ENCODE data around the gene IZUMO2. TPM values are rescaled to one million over a fixed set of nuclear protein-coding genes. Genes with fewer than 3 reads are reported as not detected.

The IZUMO2 gene
- total and polyA plus RNA-seq, 9 donors: 0.16 to 0.34 TPM; not detected in 7

- WGBS (ENCODE audit: insufficient coverage): 80% methylated on average over 8 of the region's 8 CpGs
- H3K4me1 ChIP-seq (ENCODE audit: control insufficient read depth, insufficient read depth, low read length): peaks cover 4% of the 10 kb centered on the region
- H3K9me3 ChIP-seq (replicated peaks; ENCODE audit: control insufficient read depth, low read depth, low read length): no peaks in the 10 kb centered on the region
- no peak overlapping the region for H3K27ac ChIP-seq (ENCODE audit: low read length)
- H3K36me3 ChIP-seq (ENCODE audit: control insufficient read depth, insufficient read depth, low read length): no peaks in the 10 kb centered on the region
- H3K27me3 ChIP-seq (ENCODE audit: control insufficient read depth, insufficient read depth, low read length): no peaks in the 10 kb centered on the region
- H3K4me3 ChIP-seq (ENCODE audit: low read length): no peak overlapping the region
- DNase-seq: no peak
Measured at GRCh38 chr19:50189331-50189730, 26.2 kb upstream of the IZUMO2 start.

GRCh38 chr19:50187937-50188336 lies 24.9 kb upstream of the IZUMO2 start:
- no peaks in the 10 kb centered on the region for H3K9me3 ChIP-seq (replicated peaks; ENCODE audit: control insufficient read depth, low read depth, low read length)
- peaks cover 4% of the 10 kb centered on the region for H3K4me1 ChIP-seq (ENCODE audit: control insufficient read depth, insufficient read depth, low read length)

GRCh38 chr19:50184196-50184595 lies 21.1 kb upstream of the IZUMO2 start:
- DNase-seq: no peak
- Histone ChIP-seq H3K4me3 (ENCODE audit: low read length) (no peak overlapping the region), H3K27me3 (ENCODE audit: control insufficient read depth, insufficient read depth, low read length) (no peaks in the 10 kb centered on the region), H3K27ac (ENCODE audit: low read length) (no peak overlapping the region), H3K9me3 (replicated peaks; ENCODE audit: control insufficient read depth, low read depth, low read length) (no peaks in the 10 kb centered on the region), H3K36me3 (ENCODE audit: control insufficient read depth, insufficient read depth, low read length) (no peaks in the 10 kb centered on the region), H3K4me1 (ENCODE audit: control insufficient read depth, insufficient read depth, low read length) (peaks cover 2% of the 10 kb centered on the region)
- WGBS (ENCODE audit: insufficient coverage): no CpG with 5 or more reads among the region's 1 CpG

More at GRCh38 chr19:50187937-50188336, 24.9 kb upstream of the IZUMO2 start:
- WGBS (ENCODE audit: insufficient coverage): 78% methylated on average over 10 of the region's 13 CpGs
- no peaks in the 10 kb centered on the region for H3K36me3 ChIP-seq (ENCODE audit: control insufficient read depth, insufficient read depth, low read length)
- H3K4me3 ChIP-seq (ENCODE audit: low read length): no peak overlapping the region
- no peak for DNase-seq
- no peaks in the 10 kb centered on the region for H3K27me3 ChIP-seq (ENCODE audit: control insufficient read depth, insufficient read depth, low read length)
- no peak overlapping the region for H3K27ac ChIP-seq (ENCODE audit: low read length)

- 88% methylated on average over 1 of the region's 5 CpGs for WGBS (ENCODE audit: insufficient coverage)
- no peak for DNase-seq
- Histone ChIP-seq H3K36me3 (ENCODE audit: control insufficient read depth, insufficient read depth, low read length) (no peaks in the 10 kb centered on the region), H3K9me3 (replicated peaks; ENCODE audit: control insufficient read depth, low read depth, low read length) (no peaks in the 10 kb centered on the region), H3K27me3 (ENCODE audit: control insufficient read depth, insufficient read depth, low read length) (no peaks in the 10 kb centered on the region), H3K27ac (ENCODE audit: low read length) (no peak overlapping the region), H3K4me1 (ENCODE audit: control insufficient read depth, insufficient read depth, low read length) (peaks cover 5% of the 10 kb centered on the region), H3K4me3 (ENCODE audit: low read length) (no peak overlapping the region)
Measured at GRCh38 chr19:50181121-50181520, 18.0 kb upstream of the IZUMO2 start.

- Histone ChIP-seq H3K27me3 (ENCODE audit: control insufficient read depth, insufficient read depth, low read length) (no peaks in the 10 kb centered on the region), H3K27ac (ENCODE audit: low read length) (peak overlapping the region; percentile 69), H3K9me3 (replicated peaks; ENCODE audit: control insufficient read depth, low read depth, low read length) (no peaks in the 10 kb centered on the region), H3K36me3 (ENCODE audit: control insufficient read depth, insufficient read depth, low read length) (no peaks in the 10 kb centered on the region), H3K4me1 (ENCODE audit: control insufficient read depth, insufficient read depth, low read length) (peaks cover 5% of the 10 kb centered on the region), H3K4me3 (ENCODE audit: low read length) (no peak overlapping the region)
- 61% methylated on average over 2 of the region's 9 CpGs for WGBS (ENCODE audit: insufficient coverage)
- DNase-seq: peak; percentile 68
Measured at GRCh38 chr19:50178859-50179537, 15.9 kb upstream of the IZUMO2 start.

- Histone ChIP-seq H3K27ac (ENCODE audit: low read length) (peak overlapping the region; percentile 62), H3K4me3 (ENCODE audit: low read length) (no peak overlapping the region), H3K9me3 (replicated peaks; ENCODE audit: control insufficient read depth, low read depth, low read length) (no peaks in the 10 kb centered on the region), H3K36me3 (ENCODE audit: control insufficient read depth, insufficient read depth, low read length) (no peaks in the 10 kb centered on the region), H3K4me1 (ENCODE audit: control insufficient read depth, insufficient read depth, low read length) (peaks cover 5% of the 10 kb centered on the region), H3K27me3 (ENCODE audit: control insufficient read depth, insufficient read depth, low read length) (no peaks in the 10 kb centered on the region)
- WGBS (ENCODE audit: insufficient coverage): no CpG with 5 or more reads among the region's 1 CpG
- DNase-seq: no peak
Measured at GRCh38 chr19:50178320-50178719, 15.2 kb upstream of the IZUMO2 start.

- H3K4me3 ChIP-seq (ENCODE audit: low read length): no peak overlapping the region
- no peak for DNase-seq
- WGBS (ENCODE audit: insufficient coverage): 90% methylated on average over 2 of the region's 9 CpGs
- H3K27me3 ChIP-seq (ENCODE audit: control insufficient read depth, insufficient read depth, low read length): no peaks in the 10 kb centered on the region
- no peaks in the 10 kb centered on the region for H3K36me3 ChIP-seq (ENCODE audit: control insufficient read depth, insufficient read depth, low read length)
- no peaks in the 10 kb centered on the region for H3K9me3 ChIP-seq (replicated peaks; ENCODE audit: control insufficient read depth, low read depth, low read length)
- H3K4me1 ChIP-seq (ENCODE audit: control insufficient read depth, insufficient read depth, low read length): peaks cover 5% of the 10 kb centered on the region
- H3K27ac ChIP-seq (ENCODE audit: low read length): no peak overlapping the region
Measured at GRCh38 chr19:50176775-50177174, 13.7 kb upstream of the IZUMO2 start.

GRCh38 chr19:50175924-50176323 lies 12.8 kb upstream of the IZUMO2 start:
- 79% methylated on average over 10 of the region's 10 CpGs for WGBS (ENCODE audit: insufficient coverage)
- Histone ChIP-seq H3K4me3 (ENCODE audit: low read length) (no peak overlapping the region), H3K36me3 (ENCODE audit: control insufficient read depth, insufficient read depth, low read length) (no peaks in the 10 kb centered on the region), H3K27ac (ENCODE audit: low read length) (no peak overlapping the region), H3K4me1 (ENCODE audit: control insufficient read depth, insufficient read depth, low read length) (peaks cover 5% of the 10 kb centered on the region), H3K9me3 (replicated peaks; ENCODE audit: control insufficient read depth, low read depth, low read length) (no peaks in the 10 kb centered on the region), H3K27me3 (ENCODE audit: control insufficient read depth, insufficient read depth, low read length) (no peaks in the 10 kb centered on the region)
- DNase-seq: no peak

GRCh38 chr19:50174100-50174793 lies 11.2 kb upstream of the IZUMO2 start:
- Histone ChIP-seq H3K4me3 (ENCODE audit: low read length) (no peak overlapping the region), H3K9me3 (replicated peaks; ENCODE audit: control insufficient read depth, low read depth, low read length) (no peaks in the 10 kb centered on the region), H3K36me3 (ENCODE audit: control insufficient read depth, insufficient read depth, low read length) (no peaks in the 10 kb centered on the region), H3K4me1 (ENCODE audit: control insufficient read depth, insufficient read depth, low read length) (peaks cover 2% of the 10 kb centered on the region), H3K27ac (ENCODE audit: low read length) (no peak overlapping the region), H3K27me3 (ENCODE audit: control insufficient read depth, insufficient read depth, low read length) (no peaks in the 10 kb centered on the region)
- 55% methylated on average over 4 of the region's 5 CpGs for WGBS (ENCODE audit: insufficient coverage)
- no peak for DNase-seq

GRCh38 chr19:50173127-50173526 lies 10.0 kb upstream of the IZUMO2 start:
- no peaks in the 10 kb centered on the region for H3K27me3 ChIP-seq (ENCODE audit: control insufficient read depth, insufficient read depth, low read length)
- no peak for DNase-seq
- no peaks in the 10 kb centered on the region for H3K9me3 ChIP-seq (replicated peaks; ENCODE audit: control insufficient read depth, low read depth, low read length)
- no peak overlapping the region for H3K27ac ChIP-seq (ENCODE audit: low read length)
- H3K4me3 ChIP-seq (ENCODE audit: low read length): no peak overlapping the region
- no peaks in the 10 kb centered on the region for H3K36me3 ChIP-seq (ENCODE audit: control insufficient read depth, insufficient read depth, low read length)
- WGBS (ENCODE audit: insufficient coverage): 46% methylated on average over 5 of the region's 8 CpGs
- no peaks in the 10 kb centered on the region for H3K4me1 ChIP-seq (ENCODE audit: control insufficient read depth, insufficient read depth, low read length)

Data from muscle of leg (tissue), 11 donors.